HG02884 (cell line): ENCODE measurements around the gene RASD1.
"Not testable (repeated sequence)": the region's sequence is repeated elsewhere in the genome, so short reads cannot be mapped to it uniquely, and the experiment has no call there.

Experiments
- ATAC-seq: cut with Tn5 transposase; IDR thresholded peaks from one replicate; pipeline ENCODE4 v1.9.1; 2021; ENCODE audit warnings: mild to moderate bottlenecking, moderate library complexity; ENCODE audit not compliant: unreplicated experiment

The RASD1 gene

DNA sequence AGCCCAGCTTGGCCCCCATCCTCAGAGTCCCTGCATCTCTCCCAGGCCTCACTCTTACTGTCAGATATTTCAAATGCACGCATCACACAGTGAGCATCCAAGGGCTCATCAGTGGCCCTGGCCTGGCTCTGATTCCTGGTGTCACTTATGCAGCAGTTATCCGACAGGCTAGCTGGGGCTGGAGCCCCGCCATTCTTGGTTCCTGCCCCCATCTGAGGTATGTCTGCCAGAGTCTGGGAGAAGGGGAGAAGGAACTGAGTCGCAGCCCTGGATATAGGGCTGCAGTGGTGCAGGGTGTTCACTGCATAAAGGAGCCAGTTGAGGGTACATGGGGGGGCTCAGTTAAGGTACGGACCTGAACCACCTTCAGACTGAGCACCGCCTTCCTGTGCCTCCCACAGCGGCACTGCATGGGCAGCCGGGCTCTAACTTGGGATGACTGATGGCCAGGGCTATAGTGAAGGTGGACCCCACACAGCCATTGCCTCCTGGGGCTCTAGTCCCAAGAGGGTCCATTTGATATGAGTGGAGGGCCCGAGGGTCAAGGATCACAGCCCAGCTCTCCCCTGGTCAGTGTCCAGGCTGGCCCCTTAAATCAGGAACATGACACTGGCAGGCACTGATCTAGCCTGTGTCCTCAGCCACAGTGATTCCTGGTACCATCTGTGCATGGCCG is 1.8 kb upstream of the RASD1 start:
- no peak for ATAC-seq

DNA sequence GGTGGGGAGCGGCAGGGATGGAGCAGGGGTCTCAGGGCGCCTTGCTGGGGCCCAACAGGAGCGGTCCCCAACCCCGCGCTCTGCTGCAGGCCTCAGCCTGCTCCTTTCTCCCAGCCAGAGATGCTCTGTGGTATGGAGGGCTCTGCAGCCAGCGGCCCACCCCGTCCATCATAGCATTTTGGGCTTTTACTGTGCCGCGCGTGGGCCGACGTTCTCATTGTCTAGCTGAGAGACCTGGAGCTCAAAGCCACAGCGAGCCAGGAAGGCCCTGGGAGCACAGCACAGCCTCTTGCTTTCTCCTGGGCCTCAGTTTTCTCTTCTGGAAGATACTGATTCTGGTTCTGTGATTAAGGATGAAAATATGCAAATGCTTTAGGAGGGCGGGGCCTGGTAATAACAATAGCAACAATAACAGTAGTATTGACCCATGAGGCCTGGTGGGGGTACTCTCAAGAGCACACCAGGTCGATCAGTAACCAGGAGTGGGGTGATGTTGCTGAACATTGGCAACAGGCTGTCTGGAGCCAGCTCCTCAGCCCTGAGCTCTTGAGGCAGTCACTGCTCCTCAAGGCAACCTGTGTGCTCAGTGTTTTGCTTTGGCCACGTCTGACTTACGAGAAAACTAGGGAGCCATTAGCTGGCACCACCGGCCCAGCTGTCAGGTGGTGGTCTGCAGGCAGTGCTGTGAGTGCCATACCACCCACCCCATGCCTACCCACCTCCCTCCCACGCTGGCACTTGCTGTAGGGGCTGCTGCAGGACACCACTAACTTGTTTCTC is 1.1 kb upstream of the RASD1 start:
- ATAC-seq, result no peak

- ATAC-seq, result no peak
Measured at GRCh38 chr17:17495536-17496188, 533 bp downstream of the RASD1 start.

GRCh38 chr17:17494870-17495535 is 1.2 kb downstream of the RASD1 start:
- no peak for ATAC-seq

GRCh38 chr17:17494499-17494869 is 1.7 kb downstream of the RASD1 start:
- no peak for ATAC-seq

GRCh38 chr17:17493986-17494466 is 2.2 kb downstream of the RASD1 start:
- no peak for ATAC-seq

DNA sequence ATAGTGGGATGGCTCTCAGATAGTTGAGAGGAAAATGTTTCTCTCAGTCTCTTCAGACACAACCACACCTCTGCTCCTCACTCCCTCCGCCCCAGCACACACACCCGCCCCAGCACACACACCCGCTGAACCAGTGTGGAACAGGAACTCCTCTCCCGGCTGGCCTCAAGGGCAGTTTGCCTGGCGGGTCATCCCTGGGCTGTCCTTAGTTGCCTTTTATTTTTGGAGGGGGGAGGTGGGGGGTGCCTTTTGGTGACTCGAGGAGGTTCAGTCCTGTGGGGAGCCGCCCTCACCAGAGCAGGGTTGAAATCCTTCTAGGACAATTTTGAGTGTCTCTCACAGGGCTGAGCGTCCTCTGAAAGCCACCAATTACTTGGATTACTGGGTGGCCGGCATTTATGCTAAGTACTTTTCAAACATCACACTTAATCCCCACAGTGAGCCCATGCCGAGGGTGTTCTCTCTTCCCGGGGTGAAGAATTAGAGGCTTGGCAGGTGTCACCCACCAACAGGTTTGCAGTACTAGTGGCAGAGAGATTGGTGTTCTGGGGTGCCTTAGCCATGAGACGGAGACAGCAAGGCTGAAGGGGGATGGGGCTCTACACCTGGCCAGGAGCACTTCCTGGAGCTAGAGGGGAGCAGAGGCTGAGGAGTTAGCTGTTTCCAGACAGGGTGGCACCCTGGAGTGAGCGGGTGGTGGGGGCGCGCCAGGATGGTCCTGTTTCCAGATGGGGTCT is 2.8 kb downstream of the RASD1 start:
- no peak for ATAC-seq

GRCh38 chr17:17492571-17492970 is 3.6 kb downstream of the RASD1 start:
- no peak for ATAC-seq

- ATAC-seq, result no peak
Measured at GRCh38 chr17:17492085-17492484, 4.1 kb downstream of the RASD1 start.

DNA sequence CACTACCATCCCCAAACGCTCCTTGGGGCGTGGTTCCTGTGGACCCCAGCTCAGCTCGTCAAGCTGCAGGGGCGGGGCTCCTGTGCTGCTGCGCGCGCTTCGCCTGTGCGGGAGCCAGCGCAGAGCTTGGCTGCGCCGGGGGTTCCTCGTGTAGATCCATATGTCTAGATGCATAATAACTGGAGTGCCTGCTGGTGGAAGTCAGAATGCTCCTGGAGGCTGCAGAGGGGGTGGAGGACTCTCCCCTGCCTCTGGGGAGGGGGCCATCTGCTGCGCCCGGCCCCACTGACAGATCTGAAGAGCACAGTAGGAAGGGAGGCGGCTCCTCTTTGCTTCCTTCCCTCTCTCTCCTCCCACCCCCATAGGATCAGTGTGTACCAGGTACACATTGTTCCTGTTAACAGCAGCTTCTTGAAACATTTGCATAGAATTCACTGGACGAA is 4.6 kb downstream of the RASD1 start:
- ATAC-seq, result no peak

DNA sequence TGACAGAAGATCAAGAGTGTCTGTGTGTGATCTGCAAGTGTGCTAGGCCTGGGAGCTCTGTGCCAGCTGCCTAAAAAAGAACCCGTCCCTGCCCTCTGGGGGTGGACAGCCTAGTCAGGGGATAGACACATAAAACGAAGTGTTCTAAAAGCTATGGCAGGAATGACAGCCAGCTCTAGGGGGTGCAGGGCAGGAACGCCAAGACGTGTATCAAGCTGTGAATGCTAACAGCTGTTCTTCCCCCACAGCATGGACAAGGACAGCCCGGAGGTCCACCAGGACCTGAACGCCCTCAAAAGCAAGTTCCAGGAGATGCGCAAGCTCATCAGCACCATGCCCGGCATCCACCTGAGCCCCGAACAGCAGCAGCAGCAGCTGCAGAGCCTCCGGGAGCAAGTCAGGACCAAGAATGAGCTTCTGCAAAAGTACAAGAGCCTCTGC is 5.1 kb downstream of the RASD1 start:
- no peak for ATAC-seq

GRCh38 chr17:17487998-17488397 is 8.2 kb downstream of the RASD1 start:
- no peak for ATAC-seq

DNA sequence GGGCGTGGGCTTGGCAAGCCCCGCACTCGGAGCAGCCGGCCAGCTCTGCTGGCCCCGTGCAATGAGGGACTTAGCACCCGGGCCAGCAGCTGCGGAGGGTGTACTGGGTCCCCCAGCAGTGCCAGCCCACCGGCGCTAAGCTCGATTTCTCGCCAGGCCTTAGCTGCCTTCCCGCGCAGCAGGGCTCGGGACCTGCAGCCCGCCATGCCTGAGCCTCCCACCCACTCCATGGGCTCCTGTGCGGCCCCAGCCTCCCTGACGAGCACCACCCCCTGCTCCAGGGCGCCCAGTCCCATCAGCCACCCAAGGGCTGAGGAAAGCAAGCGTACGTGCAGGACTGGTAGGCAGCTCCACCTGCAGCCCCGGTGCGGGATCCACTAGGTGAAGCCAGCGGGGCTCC is 9.8 kb downstream of the RASD1 start:
- not testable (repeated sequence) for ATAC-seq

- no peak for ATAC-seq
Measured at GRCh38 chr17:17485420-17485819, 10.8 kb downstream of the RASD1 start.

DNA sequence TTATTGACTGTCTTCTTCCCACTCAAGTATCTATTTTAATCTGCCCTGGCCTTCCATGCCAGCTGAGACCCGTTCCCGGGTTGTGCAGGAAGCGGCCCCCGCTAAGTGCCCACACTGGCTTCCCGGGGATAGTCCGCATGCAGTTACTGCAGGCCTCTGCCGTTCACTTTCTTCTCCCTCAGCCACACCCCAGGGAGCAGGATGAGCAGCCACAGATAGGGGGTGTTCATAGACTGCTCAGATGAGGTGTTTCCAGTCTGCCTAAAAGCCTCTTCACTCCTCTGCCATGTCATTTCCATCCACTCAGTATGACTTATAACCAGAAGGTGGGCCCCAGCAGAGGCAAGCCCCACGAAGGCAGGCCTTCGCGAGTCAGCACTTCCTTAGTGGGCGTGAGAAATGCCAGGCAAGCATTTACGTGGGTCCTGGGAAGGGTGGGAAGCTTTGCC is 11.7 kb downstream of the RASD1 start:
- ATAC-seq, result no peak

DNA sequence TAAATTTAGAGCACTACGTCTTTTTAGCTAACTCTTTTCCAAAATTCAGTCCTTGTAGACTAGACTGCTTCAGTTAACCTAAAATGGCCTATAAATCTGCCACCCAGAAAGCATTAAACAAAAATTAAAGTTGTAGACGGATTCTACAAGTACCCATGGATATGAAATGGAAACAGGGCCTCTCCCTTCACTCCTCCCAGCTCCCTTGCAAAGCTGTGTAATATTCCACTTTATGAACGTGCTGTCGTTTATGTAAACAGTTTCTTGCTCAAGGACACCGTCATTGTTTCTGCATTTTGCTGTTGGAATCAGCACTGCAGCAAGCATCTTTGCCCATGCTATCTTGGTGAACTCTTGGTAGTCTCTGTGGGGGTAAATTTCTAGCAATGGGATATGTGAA is 14.3 kb downstream of the RASD1 start:
- no peak for ATAC-seq

DNA sequence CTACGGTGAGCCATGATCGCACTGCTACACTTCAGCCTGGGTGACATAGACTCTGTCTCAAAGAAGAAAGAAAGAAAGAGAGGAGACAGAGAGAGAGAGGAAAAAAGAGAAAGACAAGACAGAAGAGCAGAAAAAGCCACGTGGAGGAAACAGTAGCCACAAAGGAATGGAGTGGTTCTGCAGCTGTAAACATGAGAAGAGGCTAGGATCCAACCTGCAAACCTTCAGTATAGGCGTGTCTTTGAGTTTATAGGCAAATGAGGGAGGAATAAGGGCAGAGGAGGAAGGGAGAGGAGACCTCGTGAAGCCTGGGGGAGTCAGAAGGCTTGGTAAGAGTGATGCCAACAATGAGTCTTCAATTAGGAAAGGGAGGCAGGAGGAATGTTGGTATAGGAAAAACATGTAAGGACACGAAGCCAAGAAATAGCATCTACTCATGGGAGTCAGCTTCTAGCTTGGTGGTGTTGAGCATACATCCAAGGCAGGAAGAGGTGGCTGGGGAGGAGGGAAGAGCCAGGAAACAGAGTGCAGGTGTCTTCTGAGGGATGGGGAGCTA is 15.5 kb downstream of the RASD1 start:
- ATAC-seq, result no peak

DNA sequence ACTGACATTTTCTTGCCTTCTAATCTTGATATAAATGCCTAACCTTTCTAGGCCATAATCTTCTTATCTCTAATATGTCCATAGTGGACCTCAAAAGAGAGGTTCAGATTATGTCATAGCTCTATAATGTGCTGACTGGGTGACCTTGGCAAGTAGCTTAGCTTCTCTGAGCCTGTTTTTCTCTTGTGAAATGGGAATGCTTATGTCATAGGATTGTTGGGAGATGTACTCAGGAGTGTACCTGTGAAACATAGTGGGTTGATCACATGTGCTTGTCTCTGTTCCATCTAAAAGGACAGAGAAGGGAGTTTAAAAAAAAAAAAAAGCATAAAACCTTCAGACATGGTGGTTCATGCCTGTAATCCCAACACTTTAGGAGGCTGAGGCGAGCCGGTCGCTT is 17.0 kb downstream of the RASD1 start:
- no peak for ATAC-seq

DNA sequence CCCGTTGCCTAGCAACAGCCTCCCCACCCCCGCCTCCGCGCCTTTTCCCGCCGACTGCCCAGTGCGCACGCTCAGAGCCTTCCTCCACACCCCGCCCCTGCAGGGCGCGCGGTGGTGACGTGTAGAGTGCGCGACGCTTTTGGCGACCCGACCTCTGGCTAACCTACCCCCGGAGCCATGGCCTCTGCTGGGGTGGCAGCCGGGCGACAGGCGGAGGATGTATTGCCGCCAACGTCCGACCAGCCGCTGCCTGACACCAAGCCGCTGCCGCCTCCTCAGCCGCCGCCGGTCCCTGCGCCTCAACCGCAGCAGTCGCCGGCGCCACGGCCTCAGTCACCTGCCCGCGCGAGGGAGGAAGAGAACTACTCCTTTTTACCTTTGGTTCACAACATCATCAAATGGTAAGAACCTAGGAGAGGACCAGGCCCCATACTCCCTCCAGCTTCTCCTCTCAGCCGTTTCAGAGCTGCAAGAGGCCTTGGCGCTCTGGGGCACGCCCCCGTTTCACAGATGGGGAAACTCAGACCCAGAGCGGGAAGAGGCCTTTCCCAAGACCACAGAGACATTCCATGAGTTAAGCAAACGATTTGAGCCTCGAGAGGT is 19.2 kb downstream of the RASD1 start, which contains the start of gene MED9:
TSS of gene MED9 (plus strand) at position 136 of the 603 bp plus-strand sequence. CDS start at position 178, 42 bp downstream.
- peak; percentile 68 for ATAC-seq

DNA sequence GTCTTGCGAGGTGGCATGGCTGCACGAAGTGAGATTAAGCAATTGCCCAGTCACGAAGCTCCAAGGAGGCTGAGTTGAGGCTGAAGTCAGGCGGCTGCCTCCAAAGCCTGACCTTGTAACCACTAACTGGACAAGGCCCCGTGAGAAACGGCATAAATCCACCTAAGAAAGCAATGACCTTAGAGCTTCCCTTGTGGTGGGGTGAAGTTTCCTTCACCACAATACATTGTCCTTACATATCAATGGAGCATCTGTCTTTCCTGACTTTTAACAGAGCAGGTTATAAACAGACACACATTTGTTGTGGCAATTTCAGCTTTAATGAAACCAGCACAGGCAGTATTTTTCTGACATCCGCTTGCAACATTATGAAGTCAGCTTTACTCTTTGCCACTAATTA is 21.9 kb downstream of the RASD1 start:
- no peak for ATAC-seq
